ENCODE measurements around the gene NVL. TPM values are rescaled to one million over a fixed set of nuclear protein-coding genes. Genes with fewer than 3 reads are reported as not detected.

Gene NVL
- total and polyA plus RNA-seq, 4 donors: 5.3 to 14.0 (median 11.0) TPM

GRCh38 chr1:224216382-224216781 lies 113.6 kb downstream of the NVL start:
- Histone ChIP-seq H3K4me1 (ENCODE audit: control insufficient read depth in 4 of 4, insufficient read depth in 4 of 4, low read length in 3 of 4) (peaks cover 2 to 13% (median 12%) of the 10 kb centered on the region in 4 donors), H3K36me3 (ENCODE audit: control insufficient read depth in 4 of 4, insufficient read depth in 3 of 4, low read depth in 1 of 4, low read length in 3 of 4) (no peaks in the 10 kb centered on the region), H3K9me3 (ENCODE audit: control insufficient read depth in 4 of 4, low read length in 3 of 4) (no peaks in the 10 kb centered on the region), H3K9ac (ENCODE audit: low read depth in 1 of 2, low read length in 2 of 2) (no peak overlapping the region), H3K27me3 (ENCODE audit: control insufficient read depth in 4 of 4, insufficient read depth in 4 of 4, low read length in 3 of 4) (no peaks in the 10 kb centered on the region), H3K4me3 (ENCODE audit: low read depth in 1 of 3, low read length in 3 of 3) (no peak overlapping the region), H3K27ac (ENCODE audit: low read depth in 1 of 2, low read length in 2 of 2) (no peak overlapping the region)
- WGBS: 97% methylated on average over 8 of the region's 8 CpGs
- no peak for TF ChIP-seq RXRA (IDR thresholded peaks at IDR 0.05)
- DNase-seq (ENCODE audit: low spot score): no peak

DNA sequence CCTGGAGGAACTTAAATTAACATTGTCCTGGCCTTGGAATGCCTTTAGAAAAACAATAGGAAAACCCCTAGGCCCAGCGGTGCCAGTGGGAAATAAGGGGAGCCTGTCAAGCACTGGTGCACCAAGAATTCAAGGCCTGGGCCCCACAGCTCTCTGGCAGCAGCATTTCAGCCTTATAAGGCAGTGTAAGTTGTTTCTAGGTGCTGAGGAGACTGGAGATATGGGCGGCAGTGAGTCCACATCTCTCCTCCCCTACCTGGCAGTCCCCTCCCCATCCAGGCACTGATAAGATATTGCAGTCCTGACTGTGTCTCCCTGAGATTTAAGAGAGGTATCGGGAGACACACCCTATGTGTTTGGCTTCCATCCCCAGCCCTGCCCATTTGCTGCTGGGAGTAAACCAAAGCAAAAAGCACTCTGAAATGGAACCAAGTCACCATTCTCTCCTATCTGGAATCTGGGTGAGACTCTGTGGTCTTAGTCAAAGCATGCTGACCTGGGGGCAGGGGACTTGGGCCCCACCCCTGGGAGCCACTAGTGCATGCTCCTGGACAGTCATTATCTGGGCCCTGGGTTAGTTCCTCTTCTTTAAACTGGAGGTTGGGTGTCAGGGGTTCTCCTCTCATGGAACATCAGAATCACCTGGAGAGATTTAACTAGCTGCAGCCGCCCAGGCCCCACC lies 116.4 kb downstream of the NVL start:
- Histone ChIP-seq H3K4me1 (ENCODE audit: control insufficient read depth in 4 of 4, insufficient read depth in 4 of 4, low read length in 3 of 4) (peaks cover 2 to 20% (median 18%) of the 10 kb centered on the region in 4 donors), H3K9ac (ENCODE audit: low read depth in 1 of 2, low read length in 2 of 2) (no peak overlapping the region), H3K27me3 (ENCODE audit: control insufficient read depth in 4 of 4, insufficient read depth in 4 of 4, low read length in 3 of 4) (no peaks in the 10 kb centered on the region), H3K27ac (ENCODE audit: low read depth in 1 of 2, low read length in 2 of 2) (no peak overlapping the region), H3K4me3 (ENCODE audit: low read depth in 1 of 3, low read length in 3 of 3) (no peak overlapping the region), H3K36me3 (ENCODE audit: control insufficient read depth in 4 of 4, insufficient read depth in 3 of 4, low read depth in 1 of 4, low read length in 3 of 4) (no peaks in the 10 kb centered on the region), H3K9me3 (ENCODE audit: control insufficient read depth in 4 of 4, low read length in 3 of 4) (no peaks in the 10 kb centered on the region)
- no peak for DNase-seq (ENCODE audit: low spot score)
- 92% methylated on average over 4 of the region's 4 CpGs for WGBS
- TF ChIP-seq RXRA (IDR thresholded peaks at IDR 0.05) (no peak), MAX (IDR thresholded peaks at IDR 0.05) (no peak), HNF4G (IDR thresholded peaks at IDR 0.05) (no peak), FOXA1 (IDR thresholded peaks at IDR 0.05) (no peak), TAF1 (conservative IDR thresholded peaks at IDR 0.05) (no peak), SP1 (IDR thresholded peaks at IDR 0.05) (no peak), ZBTB33 (IDR thresholded peaks at IDR 0.05) (no peak), FOXA2 (IDR thresholded peaks at IDR 0.05) (no peak), NR2F2 (IDR thresholded peaks at IDR 0.05) (no peak)

- Histone ChIP-seq H3K9ac (ENCODE audit: low read depth in 1 of 2, low read length in 2 of 2) (no peak overlapping the region), H3K36me3 (ENCODE audit: control insufficient read depth in 4 of 4, insufficient read depth in 3 of 4, low read depth in 1 of 4, low read length in 3 of 4) (no peaks in the 10 kb centered on the region), H3K4me1 (ENCODE audit: control insufficient read depth in 4 of 4, insufficient read depth in 4 of 4, low read length in 3 of 4) (peaks cover 2 to 20% (median 18%) of the 10 kb centered on the region in 4 donors), H3K4me3 (ENCODE audit: low read depth in 1 of 3, low read length in 3 of 3) (no peak overlapping the region), H3K27ac (ENCODE audit: low read depth in 1 of 2, low read length in 2 of 2) (no peak overlapping the region), H3K9me3 (ENCODE audit: control insufficient read depth in 4 of 4, low read length in 3 of 4) (no peaks in the 10 kb centered on the region), H3K27me3 (ENCODE audit: control insufficient read depth in 4 of 4, insufficient read depth in 4 of 4, low read length in 3 of 4) (no peaks in the 10 kb centered on the region)
- 80% methylated on average over 13 of the region's 13 CpGs for WGBS
- no peak for DNase-seq (ENCODE audit: low spot score)
- TF ChIP-seq HNF4A (conservative IDR thresholded peaks at IDR 0.05): peak; percentile 51 to 52
- peak; percentile 45 for TF ChIP-seq SP1 (IDR thresholded peaks at IDR 0.05)
- no peak for TF ChIP-seq TAF1 (conservative IDR thresholded peaks at IDR 0.05)
- no peak for TF ChIP-seq HNF4G (IDR thresholded peaks at IDR 0.05)
- TF ChIP-seq, protein P1, sequence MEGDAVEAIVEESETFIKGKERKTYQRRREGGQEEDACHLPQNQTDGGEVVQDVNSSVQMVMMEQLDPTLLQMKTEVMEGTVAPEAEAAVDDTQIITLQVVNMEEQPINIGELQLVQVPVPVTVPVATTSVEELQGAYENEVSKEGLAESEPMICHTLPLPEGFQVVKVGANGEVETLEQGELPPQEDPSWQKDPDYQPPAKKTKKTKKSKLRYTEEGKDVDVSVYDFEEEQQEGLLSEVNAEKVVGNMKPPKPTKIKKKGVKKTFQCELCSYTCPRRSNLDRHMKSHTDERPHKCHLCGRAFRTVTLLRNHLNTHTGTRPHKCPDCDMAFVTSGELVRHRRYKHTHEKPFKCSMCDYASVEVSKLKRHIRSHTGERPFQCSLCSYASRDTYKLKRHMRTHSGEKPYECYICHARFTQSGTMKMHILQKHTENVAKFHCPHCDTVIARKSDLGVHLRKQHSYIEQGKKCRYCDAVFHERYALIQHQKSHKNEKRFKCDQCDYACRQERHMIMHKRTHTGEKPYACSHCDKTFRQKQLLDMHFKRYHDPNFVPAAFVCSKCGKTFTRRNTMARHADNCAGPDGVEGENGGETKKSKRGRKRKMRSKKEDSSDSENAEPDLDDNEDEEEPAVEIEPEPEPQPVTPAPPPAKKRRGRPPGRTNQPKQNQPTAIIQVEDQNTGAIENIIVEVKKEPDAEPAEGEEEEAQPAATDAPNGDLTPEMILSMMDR (IDR thresholded peaks at IDR 0.05; ENCODE audit: low read depth, low read length, missing input control): no peak
- TF ChIP-seq FOXA1 (IDR thresholded peaks at IDR 0.05): no peak
- TF ChIP-seq MAX (IDR thresholded peaks at IDR 0.05): no peak
- TF ChIP-seq NR2F2 (IDR thresholded peaks at IDR 0.05): no peak
- TF ChIP-seq GABPA (IDR thresholded peaks at IDR 0.05 in 1 of 2, conservative IDR thresholded peaks at IDR 0.05 in 1 of 2): no peak
- TF ChIP-seq, protein P2, sequence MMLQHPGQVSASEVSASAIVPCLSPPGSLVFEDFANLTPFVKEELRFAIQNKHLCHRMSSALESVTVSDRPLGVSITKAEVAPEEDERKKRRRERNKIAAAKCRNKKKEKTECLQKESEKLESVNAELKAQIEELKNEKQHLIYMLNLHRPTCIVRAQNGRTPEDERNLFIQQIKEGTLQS (IDR thresholded peaks at IDR 0.05): no peak
- TF ChIP-seq YY1 (IDR thresholded peaks at IDR 0.05): no peak
- TF ChIP-seq ZBTB33 (IDR thresholded peaks at IDR 0.05): no peak
- TF ChIP-seq JUND (IDR thresholded peaks at IDR 0.05): no peak
- TF ChIP-seq FOXA2 (IDR thresholded peaks at IDR 0.05): no peak
- no peak for TF ChIP-seq RAD21 (IDR thresholded peaks at IDR 0.05)
Observed at GRCh38 chr1:224212618-224213061, 117.3 kb downstream of the NVL start.
